SU-DHL-6 (cell line): ENCODE measurements around the gene DALRD3.

Experiments
- H2AFZ ChIP-seq: fragments of 200-600 bp; sonication (generic); 2 replicates; pipeline ENCODE4 v1.6.1; 2014; ENCODE audit warnings: low read depth, mild to moderate bottlenecking, moderate library complexity, mixed read lengths, antibody characterized with exemption, low read length; ENCODE audit not compliant: severe bottlenecking
- H3F3A ChIP-seq: fragments of 200-600 bp; shearing (Covaris generic); 2 replicates; pipeline ENCODE4 v1.6.0; 2016; ENCODE audit warnings: antibody characterized with exemption, mild to moderate bottlenecking; ENCODE audit not compliant: insufficient read depth
- H3K27ac ChIP-seq: fragments of 200-600 bp; sonication (generic); 2 replicates; pipeline ENCODE4 v1.5.1; 2016; ENCODE audit warnings: low read depth, mild to moderate bottlenecking, low read length, moderate library complexity, mixed read lengths
- H3K27me3 ChIP-seq: fragments of 200-600 bp; sonication (generic), shearing (Covaris generic); 2 replicates; pipeline ENCODE4 v1.6.0; 2014; ENCODE audit warnings: mild to moderate bottlenecking, low read length
- H3K36me3 ChIP-seq: fragments of 200-600 bp; sonication (generic); 2 replicates; pipeline ENCODE4 v1.6.1; 2014; ENCODE audit warnings: mild to moderate bottlenecking, low read length, mixed read lengths
- H3K4me2 ChIP-seq: fragments of 300-600, 200-600 bp; shearing (Covaris generic), sonication (generic); 2 replicates; pipeline ENCODE4 v1.6.0; 2014; ENCODE audit warnings: low read length, low read depth, mild to moderate bottlenecking; ENCODE audit not compliant: poor library complexity, severe bottlenecking
- H3K4me3 ChIP-seq: fragments of 200-600 bp; sonication (generic); 2 replicates; pipeline ENCODE4 v1.5.1; 2014; ENCODE audit warnings: antibody characterized with exemption, low read length, mild to moderate bottlenecking, mixed read lengths; ENCODE audit not compliant: insufficient read depth, poor library complexity, severe bottlenecking
- H3K79me2 ChIP-seq: fragments of 200-600 bp; sonication (generic); 2 replicates; pipeline ENCODE4 v1.6.1; 2014; ENCODE audit warnings: mild to moderate bottlenecking, low read length, moderate library complexity; ENCODE audit not compliant: insufficient read depth
- H3K9ac ChIP-seq: fragments of 200-600 bp; sonication (generic); 2 replicates; pipeline ENCODE4 v1.7.0; 2014; ENCODE audit warnings: mild to moderate bottlenecking, low read length
- H3K9me2 ChIP-seq: fragments of 200-600 bp; sonication (generic); replicated peaks from 2 replicates; pipeline ENCODE4 v1.6.1; 2014; ENCODE audit warnings: low read length; ENCODE audit not compliant: insufficient read depth
- H3K9me3 ChIP-seq: fragments of 200-600 bp; sonication (generic); 2 replicates; pipeline ENCODE4 v1.6.1; 2014; ENCODE audit warnings: low read length, mixed read lengths; ENCODE audit not compliant: insufficient read depth
- H4K20me1 ChIP-seq: fragments of 200-600 bp; sonication (generic); 2 replicates; pipeline ENCODE4 v1.6.1; 2014; ENCODE audit warnings: low read depth, mild to moderate bottlenecking, antibody characterized with exemption, low read length, moderate library complexity, mixed read lengths
- CTCF ChIP-seq: fragments of 200-600 bp; sonication (generic); IDR thresholded peaks from one replicate; pipeline ENCODE4 v1.5.1; 2017; ENCODE audit warnings: antibody characterized with exemption, mild to moderate bottlenecking, low read length, moderate library complexity; ENCODE audit not compliant: insufficient read depth, poor library complexity, severe bottlenecking
- EZH2phosphoT487 ChIP-seq: fragments of 200-600 bp; sonication (generic), shearing (Covaris generic); conservative IDR thresholded peaks from 2 replicates; pipeline ENCODE4 v1.6.1; 2018; ENCODE audit warnings: mild to moderate bottlenecking, antibody characterized with exemption, low read length, moderate library complexity, mixed read lengths

DALRD3 gene

GRCh38 chr3:49019941-49020329 lies 1.6 kb upstream of the DALRD3 start:
- Histone ChIP-seq H3K9ac (peak overlapping the region; percentile 94), H3F3A (peaks cover 31% of the 10 kb centered on the region), H4K20me1 (no peaks in the 10 kb centered on the region), H3K4me3 (peak overlapping the region; percentile 74), H3K36me3 (no peaks in the 10 kb centered on the region), H3K27ac (peak overlapping the region; percentile 94), H2AFZ (no peak overlapping the region), H3K79me2 (peaks cover 21% of the 10 kb centered on the region; the same call in 1 of the 2 replicates), H3K4me2 (peak overlapping the region; percentile 71), H3K9me2 (no peaks in the 10 kb centered on the region), H3K27me3 (no peaks in the 10 kb centered on the region), H3K9me3 (no peaks in the 10 kb centered on the region)
- TF ChIP-seq CTCF = no peak
- no peak for TF ChIP-seq EZH2phosphoT487

- H2AFZ ChIP-seq = no peak overlapping the region
- H3K79me2 ChIP-seq = peaks cover 21% of the 10 kb centered on the region; the same call in 1 of the 2 replicates
These were observed 277 bp upstream of the DALRD3 start for GRCh38 chr3:49018707-49019006.

GRCh38 chr3:49017229-49017970 lies 980 bp downstream of the DALRD3 start:
- Histone ChIP-seq H3K27me3 (no peaks in the 10 kb centered on the region), H3K4me2 (peak overlapping the region; percentile 71), H3K27ac (peak overlapping the region; percentile 13), H3F3A (peaks cover 16% of the 10 kb centered on the region), H3K9me2 (no peaks in the 10 kb centered on the region), H3K79me2 (peaks cover 13% of the 10 kb centered on the region), H4K20me1 (no peaks in the 10 kb centered on the region), H3K9me3 (no peaks in the 10 kb centered on the region), H3K9ac (peak overlapping the region; percentile 53), H3K36me3 (no peaks in the 10 kb centered on the region), H3K4me3 (peak overlapping the region; percentile 66), H2AFZ (no peak overlapping the region)
- no peak for TF ChIP-seq CTCF
- TF ChIP-seq EZH2phosphoT487 = no peak

More at GRCh38 chr3:49018707-49019006, 277 bp upstream of the DALRD3 start:
- Histone ChIP-seq H3K9me2 (no peaks in the 10 kb centered on the region), H3K27me3 (no peaks in the 10 kb centered on the region), H3K9ac (peak overlapping the region; percentile 53), H3K27ac (peak overlapping the region; percentile 67), H3K36me3 (no peaks in the 10 kb centered on the region), H3K4me3 (peak overlapping the region; percentile 66), H4K20me1 (no peaks in the 10 kb centered on the region), H3K4me2 (peak overlapping the region; percentile 71), H3F3A (peaks cover 23% of the 10 kb centered on the region), H3K9me3 (no peaks in the 10 kb centered on the region)
- TF ChIP-seq CTCF = no peak
- no peak for TF ChIP-seq EZH2phosphoT487
